ELF-1 (cell line): ENCODE measurements around the gene TCF21.
"Not testable (repeated sequence)": the region's sequence is repeated elsewhere in the genome, so short reads cannot be mapped to it uniquely, and the experiment has no call there.

Source experiments
- DNase-seq: peaks from one replicate; pipeline ENCODE4 v3.0.0-alpha.2; 2016; ENCODE audit warnings: low read depth, low spot score

TCF21 gene

DNA sequence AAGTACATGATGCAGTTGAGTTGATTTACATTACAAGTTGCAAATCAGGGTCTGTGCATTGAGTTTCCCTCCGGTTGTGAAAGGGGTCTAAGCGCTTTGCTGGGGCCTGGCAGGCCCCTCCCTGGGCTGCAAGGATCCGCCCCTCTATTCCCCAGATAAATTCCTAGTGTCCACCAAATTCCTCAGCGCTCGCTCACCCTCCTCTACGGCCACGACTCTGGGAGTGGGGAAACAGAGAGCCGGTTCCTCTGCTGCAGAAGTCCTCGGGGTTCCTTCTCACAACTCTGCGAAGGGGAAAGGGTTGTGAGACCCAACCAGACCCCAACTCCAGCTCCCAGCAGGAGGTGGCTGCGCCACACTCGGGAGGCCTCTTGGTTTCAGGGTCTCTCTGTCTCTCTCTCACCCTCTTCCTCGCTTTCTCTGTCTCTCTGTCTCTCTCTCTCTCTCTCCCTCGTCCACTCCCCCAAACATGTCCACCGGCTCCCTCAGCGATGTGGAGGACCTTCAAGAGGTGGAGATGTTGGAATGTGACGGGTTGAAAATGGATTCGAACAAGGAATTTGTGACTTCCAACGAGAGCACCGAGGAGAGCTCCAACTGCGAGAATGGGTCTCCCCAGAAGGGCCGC lies at the start of gene TCF21:
Gene TCF21, plus strand, starts transcription at position 185 of the 628 bp plus-strand sequence. Its CDS starts 285 bp downstream, at position 470.
- peak; percentile 87 for DNase-seq

DNA sequence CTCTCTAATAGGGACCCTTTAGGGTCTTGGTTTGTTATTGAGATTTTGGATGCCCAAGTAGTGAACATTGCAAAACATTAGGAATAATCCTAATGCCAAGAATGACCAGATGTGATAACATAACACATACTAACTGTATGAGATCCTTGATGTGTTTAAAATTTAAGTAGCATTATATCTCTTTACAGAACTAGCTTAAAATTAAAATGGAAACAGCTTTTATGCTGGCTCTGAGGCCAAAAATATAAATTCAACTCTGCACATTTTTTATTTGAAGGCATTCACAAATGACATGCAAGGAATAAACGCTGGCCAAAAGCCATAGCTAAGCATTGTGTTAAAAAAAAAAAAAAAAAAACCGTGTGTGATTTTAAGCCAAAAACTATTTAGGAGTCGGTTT lies 47.7 kb upstream of the TCF21 start:
- DNase-seq: no peak

DNA sequence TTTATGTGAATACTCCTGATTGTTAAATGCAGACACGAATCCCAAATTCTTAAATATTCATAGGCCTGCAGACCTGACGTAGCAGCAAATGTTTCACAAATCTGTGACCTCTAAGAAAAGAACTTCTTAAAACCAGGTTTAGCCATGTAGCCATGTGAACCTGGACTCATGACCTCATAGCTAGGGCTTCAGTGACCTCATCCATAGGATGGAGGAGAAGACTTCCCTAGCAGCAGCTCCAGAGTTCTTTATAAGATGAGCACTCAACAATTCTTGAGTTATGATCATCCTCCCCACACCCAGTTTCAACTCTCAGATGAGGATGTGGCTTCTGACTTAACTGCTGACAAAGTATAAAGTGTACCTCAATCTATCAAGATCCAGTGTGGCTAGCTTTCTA lies 45.8 kb upstream of the TCF21 start:
- no peak for DNase-seq

DNA sequence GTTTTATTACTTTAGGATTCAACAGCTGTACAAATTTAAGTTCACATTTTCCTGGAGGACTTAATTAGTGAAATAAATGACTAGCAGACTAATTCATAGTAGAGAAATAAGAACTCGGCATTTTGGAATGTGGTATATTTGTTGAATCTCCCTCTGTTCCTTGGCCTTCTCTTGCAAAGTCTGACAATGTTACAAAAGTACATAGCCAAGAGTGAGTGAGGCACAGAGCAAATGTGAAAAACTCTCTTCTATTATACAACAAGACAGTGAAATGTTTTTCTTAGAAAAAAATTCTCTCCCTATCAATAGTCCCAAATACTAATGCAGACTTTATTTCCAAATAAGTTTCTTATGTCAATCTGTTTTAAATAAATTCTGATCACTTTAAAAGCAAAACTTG lies 44.2 kb upstream of the TCF21 start:
- DNase-seq: no peak

DNA sequence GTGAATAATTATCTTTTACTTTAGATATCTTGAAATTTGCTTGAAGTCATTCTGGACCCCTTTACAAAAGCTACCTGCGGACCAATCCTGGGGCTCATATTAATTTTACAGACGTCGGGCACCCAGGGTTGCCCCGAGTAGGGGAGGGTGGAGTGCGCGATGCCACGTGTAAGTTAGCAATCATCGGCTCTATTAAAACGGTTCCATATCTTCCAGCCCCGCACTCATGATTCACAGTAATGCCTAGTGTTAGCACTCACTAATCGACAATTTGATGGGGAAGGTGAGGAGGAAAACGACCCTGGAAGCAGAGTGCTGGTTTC lies 34.9 kb upstream of the TCF21 start:
- DNase-seq: no peak

DNA sequence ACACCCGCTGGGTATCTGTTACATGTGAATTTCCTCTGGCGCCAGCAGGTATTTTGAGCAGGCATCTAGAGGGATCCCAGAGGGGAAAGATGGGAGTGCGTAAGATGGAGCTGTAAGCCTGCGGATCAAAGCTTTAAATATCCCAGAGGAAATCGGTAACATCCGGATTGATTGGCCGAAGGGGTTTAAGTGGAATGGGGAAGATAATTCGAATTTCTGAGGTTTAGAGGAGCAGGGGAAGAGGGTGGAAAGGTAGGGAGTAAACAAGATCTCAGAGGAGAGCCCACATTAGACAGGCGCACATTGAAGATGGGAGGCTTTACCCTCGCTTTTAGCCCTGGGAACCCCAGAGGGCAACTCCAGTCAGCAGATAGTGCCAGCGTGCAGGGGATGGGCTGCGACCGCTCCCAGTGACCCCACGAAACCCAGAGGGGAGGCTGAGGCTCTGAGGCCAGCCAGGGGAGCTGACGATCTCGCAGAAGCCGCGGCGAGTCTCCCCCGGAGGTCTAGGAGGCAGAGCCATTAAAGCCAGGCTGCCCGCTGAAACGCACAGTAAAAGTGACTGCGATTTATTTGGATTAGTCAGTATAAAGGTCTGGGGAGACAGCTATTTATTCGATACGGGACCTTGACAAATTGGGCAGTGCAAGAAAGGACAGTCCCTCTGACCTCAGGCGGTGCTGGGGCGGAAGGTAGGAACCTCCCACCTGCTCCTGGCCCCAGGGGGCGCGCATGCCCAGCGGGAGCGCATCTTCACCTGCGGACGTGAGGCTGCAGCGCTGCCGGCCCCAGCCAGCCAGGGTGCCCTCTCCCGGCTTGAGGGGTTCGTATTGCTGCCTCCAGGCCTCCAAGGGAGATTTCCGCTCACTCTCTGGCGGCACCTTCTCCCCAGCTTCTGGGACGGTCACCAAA lies 34.3 kb upstream of the TCF21 start:
- DNase-seq: peak; percentile 56

DNA sequence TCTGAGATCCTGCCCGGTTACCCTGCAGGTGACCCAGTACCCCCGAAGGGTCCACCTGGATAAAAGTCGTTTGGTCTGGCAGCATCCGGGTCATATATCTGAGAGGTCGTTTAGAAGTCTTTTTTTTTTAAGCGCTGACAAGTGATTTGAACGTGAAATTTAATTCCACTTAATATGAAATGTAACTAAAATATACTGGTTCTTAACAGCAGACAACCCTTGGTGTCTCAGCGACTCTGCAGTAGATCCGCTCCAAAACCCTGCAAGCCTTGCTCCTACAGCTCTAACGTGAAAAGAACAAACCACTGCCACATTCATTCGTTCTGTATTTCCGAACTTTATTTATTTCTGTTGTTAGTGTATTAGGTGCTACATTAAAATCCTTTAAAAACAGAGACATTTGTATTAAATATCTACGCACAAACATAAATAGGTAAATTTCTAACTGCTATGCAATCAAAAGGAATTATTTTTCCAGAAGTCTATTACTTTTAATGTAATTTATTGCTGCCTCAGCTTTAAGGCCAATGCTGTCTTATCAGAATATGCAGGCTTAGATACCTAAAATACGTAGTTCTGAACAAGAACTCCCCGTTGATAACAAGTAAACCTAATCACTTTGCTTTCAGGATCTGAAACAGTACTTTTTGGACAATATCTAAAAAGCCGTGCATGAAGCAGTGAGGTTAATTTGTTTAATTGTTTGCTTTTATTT lies 33.5 kb upstream of the TCF21 start:
- DNase-seq: no peak

DNA sequence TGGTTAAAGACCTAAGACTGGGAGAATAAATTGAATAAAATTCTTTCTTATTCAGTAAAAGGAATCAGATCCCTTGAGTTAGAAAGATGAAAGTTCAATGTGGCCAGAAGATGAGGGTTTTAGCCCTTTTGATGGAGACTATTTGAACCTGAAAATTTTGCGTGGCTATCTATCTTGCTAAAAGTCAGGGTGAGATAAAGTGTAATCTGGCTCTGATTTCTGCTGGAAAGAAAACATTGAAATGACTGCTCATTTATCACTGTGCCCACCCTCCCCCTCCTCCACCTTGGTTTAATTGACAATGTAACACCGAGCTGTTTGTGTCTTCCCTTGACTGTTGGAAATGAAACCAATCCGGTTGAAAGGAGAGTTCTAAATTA lies 32.9 kb upstream of the TCF21 start:
- no peak for DNase-seq

DNA sequence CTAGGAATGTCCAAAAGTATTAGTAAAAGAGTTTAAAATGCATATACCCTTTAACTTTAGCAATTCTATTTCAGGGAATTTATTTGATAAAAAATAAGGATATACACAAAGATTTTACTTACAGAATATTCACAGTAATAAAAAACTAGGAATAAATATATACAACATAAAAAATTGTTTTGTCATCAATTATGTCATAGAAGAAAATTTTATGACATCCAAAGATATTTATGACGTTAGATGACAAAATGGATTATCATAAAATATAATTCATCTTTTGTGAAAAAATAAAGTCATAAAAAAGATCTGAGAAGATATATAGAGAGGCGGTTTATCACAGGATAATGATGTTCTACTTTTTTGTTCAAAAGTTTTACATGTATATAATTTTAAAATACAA lies 32.0 kb upstream of the TCF21 start:
- DNase-seq: no peak

DNA sequence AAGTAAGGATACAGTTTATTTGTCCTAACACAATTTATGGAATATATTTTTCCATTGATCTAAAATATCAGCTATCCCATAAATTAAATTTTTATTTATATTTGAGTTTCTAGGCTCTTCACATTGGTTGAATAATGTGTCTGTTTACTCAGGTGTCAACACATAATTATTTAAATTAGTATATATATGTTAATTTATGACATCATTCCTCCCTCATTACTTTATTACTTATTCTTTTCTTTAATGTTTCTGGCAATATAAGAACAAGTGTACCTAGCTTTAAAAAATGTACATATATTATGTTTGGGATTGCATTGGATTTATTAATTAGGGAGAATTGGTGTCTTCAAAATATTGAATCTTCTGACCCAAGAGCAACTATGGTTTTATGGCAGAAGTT lies 31.2 kb upstream of the TCF21 start:
- DNase-seq: no peak

DNA sequence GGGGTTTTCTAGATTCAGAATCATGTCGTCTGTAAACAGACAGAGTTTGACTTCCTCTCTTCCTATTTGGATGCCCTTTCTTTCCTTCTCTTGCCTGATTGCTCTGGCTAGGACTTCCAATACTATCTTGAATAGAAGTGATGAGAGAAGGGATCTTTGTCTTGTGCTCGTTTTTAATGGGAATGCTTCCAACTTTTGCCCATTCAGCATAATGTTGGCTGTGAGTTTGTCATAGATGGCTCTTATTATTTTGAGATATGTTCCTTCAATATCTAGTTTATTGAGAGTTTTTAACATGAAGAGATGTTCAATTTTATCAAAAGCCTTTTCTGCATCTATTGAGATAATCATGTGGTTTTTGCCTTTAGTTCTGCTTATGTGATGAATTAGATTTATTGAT lies 27.6 kb upstream of the TCF21 start:
- not testable (repeated sequence) for DNase-seq

DNA sequence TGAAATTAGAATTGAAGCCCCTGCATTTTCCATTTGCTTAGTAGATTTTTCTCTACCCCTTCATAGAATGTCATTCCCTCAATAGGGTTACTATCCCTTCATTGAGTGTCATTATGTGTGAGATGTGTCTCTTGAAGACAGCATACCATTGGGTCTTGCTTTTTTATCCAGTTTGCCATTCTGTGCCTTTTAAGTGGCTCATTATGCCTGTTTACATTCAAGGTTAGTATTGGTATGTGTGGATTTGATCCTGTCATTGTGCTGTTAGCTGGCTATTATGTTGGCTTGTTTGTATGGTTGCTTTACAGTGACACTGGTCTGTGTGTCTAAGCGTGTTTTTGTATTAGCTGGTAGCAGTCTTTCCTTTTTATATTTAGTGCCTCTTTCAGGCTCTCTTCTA lies 25.7 kb upstream of the TCF21 start:
- DNase-seq: no peak

DNA sequence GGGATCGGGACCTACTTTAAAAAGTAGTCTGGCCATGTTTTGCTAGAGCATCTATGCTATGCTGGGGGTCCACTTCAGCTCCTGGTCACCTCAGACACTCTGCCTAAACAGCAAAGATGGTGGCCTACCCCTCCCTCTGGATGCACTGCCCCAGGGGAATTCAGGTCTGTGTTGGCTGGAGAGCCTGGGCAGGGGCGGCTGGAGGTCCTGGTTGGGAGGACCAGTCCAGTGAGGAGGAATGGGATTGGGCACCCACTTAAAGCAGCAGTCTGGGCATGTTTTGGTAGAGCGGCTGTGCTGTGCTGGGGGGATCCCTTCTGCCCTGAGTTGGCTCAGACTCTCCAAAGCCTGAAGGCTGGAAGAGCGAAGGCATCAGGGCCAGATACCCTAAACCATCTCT lies 23.2 kb upstream of the TCF21 start:
- DNase-seq: no peak

DNA sequence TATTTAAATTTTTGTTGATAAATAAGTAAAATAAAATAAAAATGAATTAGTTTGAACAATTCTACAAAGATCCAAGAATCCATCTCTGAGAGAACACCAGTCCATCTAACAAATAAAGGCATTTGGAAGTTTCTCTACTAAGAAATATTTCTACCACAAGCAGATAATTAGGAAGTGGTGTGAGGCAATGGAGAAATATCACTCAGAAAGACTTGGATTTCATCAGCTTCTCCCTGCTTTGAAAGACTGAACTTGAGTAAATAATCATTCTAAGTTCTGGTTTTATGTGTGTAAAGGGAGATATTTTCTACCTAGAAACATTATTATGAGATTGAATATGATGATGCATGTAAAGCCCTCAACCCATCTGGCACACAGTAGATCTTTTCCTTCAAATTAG lies 17.8 kb upstream of the TCF21 start:
- no peak for DNase-seq

DNA sequence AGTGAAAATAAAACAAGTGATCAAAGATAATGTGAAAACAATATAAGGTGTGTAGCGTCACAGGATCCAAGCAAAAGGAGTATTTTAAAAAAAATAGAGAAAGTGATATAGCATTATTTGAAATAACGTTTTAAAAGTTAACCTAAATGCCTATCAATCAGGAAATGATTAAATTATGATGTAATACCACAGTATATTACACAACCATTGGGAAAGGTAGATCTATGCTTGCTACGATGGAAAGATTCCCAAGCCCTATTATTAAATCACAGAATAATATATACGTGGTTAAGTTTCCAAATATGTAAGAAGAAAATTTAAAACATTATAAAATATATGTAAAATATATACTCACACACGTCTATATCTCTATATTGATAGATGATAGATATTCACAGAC lies 15.4 kb upstream of the TCF21 start:
- no peak for DNase-seq

DNA sequence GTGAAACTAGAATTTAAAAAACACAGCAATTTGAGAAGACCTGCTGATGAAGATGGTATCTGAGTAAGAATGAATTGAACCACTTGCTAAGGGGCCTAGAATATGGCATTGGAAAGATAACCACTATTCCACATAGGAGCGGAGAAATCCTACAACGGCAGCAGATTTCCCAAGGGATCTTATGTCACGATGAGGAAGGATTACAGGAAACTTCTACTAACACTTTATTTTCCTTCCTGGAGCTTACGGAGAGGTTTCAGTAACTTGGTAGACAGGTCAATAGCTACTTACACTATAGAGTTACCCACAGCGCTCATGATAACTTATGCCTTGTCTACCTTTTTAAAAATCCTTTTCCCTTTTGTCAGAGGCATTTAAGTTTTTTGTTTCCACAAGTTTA lies 11.8 kb upstream of the TCF21 start:
- DNase-seq: no peak

DNA sequence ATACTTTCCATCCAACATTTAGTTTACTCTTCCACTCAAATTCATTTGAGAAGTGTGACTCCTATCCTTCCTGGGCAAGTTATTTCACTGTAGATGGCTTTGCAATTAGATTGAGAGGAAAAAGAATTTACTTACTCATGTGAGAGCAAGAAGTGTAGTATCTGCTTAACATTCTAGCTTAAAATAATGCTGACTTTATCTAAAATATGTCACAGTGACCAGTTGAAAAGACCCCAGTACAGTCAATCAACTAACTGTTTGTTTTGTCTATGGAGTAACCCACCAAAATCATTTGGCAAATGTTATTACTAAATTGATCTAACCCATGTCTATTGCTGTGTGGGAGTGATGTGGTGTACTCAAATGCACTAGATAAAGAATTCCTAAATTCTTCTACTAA lies 8.9 kb upstream of the TCF21 start:
- DNase-seq: no peak

DNA sequence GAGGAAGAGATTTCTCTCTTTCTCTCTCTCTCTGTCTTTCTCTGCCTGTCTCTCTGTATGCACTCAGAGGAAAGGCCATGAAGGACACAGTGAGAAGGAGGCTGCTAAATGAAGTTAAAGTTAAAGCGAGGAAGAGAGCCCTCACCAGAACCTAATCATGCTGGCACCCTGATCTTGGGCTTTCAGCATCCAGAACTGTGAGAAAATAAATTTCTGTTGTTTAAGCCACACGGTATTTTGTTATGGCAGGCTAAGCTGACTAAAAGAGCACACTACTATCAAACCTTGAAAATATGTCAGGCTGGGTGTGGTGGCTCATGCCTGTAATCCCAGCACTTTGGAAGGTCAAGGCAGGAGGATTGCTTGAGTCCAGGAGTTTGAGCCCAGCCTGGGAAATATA lies 8.0 kb upstream of the TCF21 start:
- DNase-seq: no peak

DNA sequence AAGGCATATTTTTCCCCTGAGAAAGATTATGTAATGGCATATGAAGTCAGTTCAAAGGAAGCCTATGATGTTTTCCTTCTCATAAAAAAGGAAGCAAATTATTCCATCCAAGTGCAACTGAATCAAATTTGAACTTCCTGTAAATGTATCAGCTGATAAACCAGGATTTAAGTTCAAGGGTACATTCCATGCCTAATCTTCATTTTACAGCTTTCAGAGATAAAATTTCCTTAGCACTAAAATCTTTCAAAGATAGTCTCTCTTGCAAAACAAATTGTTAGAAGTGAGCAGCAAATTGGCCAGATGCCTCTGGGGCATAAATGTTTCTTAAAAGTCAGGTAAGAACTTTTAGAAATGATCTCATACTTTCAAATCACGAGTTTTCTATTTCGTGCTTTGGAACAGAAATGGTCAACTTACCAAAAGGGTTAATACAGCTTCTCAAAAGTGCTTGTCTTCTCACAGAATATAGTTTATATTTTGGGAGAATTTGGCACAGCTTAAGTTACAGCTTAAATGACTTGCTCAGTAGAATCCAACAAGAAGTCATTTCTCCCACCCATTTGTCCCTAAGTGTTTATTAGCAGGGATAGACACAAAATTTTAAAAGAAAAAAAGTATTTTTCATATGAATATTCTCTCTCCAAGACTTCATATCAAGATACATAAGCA lies 2.7 kb upstream of the TCF21 start:
- no peak for DNase-seq

DNA sequence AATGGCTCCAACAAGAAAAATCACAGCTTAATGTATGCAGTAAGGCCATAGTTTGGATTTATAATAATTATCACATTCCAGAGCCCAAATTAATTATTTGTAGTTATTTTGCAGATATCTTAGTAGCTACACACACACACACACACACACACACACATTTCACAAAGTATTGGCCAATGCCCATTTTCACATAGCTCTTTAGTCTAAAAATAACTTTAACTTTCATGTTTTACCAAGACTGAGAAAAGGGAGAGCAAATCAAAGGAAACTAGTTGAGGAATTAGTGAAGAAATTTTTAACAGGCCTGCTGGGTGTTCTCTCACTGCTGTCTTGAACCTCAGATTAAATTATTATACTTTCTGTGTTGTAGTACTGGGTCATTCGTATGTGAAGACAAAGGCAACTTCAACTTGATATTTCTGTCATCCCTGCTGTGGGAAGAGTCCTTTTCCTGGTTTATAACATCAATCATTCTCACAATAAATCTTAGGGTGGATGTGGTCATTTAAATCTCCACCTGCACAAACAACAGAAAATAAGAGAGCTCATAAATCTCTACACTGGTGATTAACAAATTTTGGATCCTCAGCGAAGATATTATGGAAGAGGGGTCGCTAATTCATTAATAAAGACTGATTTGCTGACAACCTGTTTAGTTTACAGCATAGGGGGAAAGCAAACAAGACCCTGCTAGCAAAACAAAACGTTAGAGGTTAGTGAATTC lies 1.6 kb upstream of the TCF21 start:
- DNase-seq: no peak

DNA sequence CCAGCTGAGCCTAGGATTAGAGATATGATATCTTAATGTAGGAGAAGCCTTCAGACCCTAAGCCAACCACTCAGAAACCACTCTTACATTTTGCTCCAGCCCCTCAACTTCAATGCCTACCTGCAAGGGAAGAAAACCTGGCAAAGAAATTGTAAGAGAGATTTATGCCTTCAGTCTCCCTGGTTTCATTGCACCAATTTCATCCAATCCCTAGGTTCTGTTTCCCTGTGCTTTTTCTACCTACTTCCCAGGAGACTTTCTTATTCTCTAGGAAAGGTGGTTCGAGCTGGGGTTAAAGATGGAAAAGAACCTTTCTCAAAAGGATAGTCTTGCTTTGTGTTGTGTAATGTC lies 1.1 kb upstream of the TCF21 start:
- DNase-seq: no peak
